Measurements from ENCODE around the gene SMYD2. TPM values are rescaled to one million over a fixed set of nuclear protein-coding genes. Genes with fewer than 3 reads are reported as not detected.

Gene SMYD2
- total RNA-seq, 1 experiment from 2014 or later, result 27.2 TPM

DNA sequence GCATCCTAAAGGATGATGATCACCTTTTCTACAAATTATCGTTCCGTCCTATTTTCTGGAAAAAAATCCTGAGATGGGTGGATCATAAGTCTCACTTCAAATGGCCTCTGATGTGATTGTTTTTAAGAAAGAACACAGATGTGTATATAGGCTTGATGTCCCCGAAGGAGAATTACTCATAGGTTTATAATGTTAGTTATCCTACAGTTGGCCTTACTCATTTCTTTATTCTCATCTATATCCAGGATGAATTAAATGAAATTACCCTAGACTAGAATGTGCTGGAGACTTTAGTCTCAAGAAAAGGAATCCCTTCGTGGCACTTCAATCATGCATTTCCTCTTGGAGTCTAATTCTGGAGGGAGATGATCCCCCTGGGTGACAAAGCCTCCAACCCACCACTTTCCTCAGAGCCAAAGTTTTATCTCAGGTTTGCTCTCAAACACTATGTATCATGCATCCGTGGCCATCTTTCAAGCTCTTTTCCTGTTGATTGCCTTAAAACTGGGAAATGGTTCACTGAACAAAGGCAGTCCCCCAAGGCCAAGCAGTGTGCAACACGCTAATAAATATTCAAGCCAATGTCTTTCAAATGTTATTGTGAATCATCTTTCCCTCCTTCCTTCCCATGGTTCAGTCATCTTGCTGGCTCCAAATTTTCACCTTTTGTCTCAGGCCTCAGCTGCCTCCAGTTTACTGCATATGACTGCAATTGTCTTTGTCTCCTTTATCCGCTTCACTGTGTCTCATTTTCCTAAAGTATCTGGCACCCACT lies 32.5 kb upstream of the SMYD2 start:
- no peaks in the 10 kb centered on the region for H3K79me2 ChIP-seq (ENCODE audit: insufficient read depth, low read length)
- H4K20me1 ChIP-seq (ENCODE audit: insufficient read depth), result no peaks in the 10 kb centered on the region
- intact Hi-C loops (cut with micrococcal nuclease), result no loop called here
- H3K27ac ChIP-seq (ENCODE audit: low read depth, low read length), result no peak overlapping the region
- ChIA-PET RAD21 (ENCODE audit: low non-redundant PET in 1 of 2, low total read pairs in 2 of 2, uncharacterized antibody in 2 of 2, unreplicated experiment in 2 of 2) (no interaction called here), POLR2A (no interaction called here), CTCF (no interaction called here)
- TF ChIP-seq RAD21 (IDR thresholded peaks at IDR 0.05; ENCODE audit: low read depth) (no peak), EGR1 (IDR thresholded peaks at IDR 0.05; ENCODE audit: low read depth) (no peak), ZNF274 (IDR thresholded peaks at IDR 0.05; ENCODE audit: low read depth, low read length) (no peak), SP1 (IDR thresholded peaks at IDR 0.05; ENCODE audit: low read depth) (no peak), FOSL1 (IDR thresholded peaks at IDR 0.05; ENCODE audit: low read depth) (no peak), ZFX (IDR thresholded peaks at IDR 0.05) (no peak)
- TF ChIP-seq, protein P1, sequence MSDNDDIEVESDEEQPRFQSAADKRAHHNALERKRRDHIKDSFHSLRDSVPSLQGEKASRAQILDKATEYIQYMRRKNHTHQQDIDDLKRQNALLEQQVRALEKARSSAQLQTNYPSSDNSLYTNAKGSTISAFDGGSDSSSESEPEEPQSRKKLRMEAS (IDR thresholded peaks at IDR 0.05), result no peak
- no peak overlapping the region for H2AFZ ChIP-seq (ENCODE audit: low read depth, low read length, poor library complexity, severe bottlenecking)
- no TSS peak for BruUV-seq (replicated peaks)
- no peaks in the 10 kb centered on the region for H3K9me3 ChIP-seq (ENCODE audit: control insufficient read depth in 1 of 2, insufficient read depth in 1 of 2, low read depth in 1 of 2, low read length in 2 of 2)
- H3K36me3 ChIP-seq (ENCODE audit: control insufficient read depth in 1 of 2, insufficient read depth in 2 of 2, low read length in 2 of 2), result no peaks in the 10 kb centered on the region
- no peak overlapping the region for H3K9ac ChIP-seq (ENCODE audit: low read length)
- H3K9me2 ChIP-seq (ENCODE audit: insufficient read depth), result no peaks in the 10 kb centered on the region
- no peaks in the 10 kb centered on the region; the same call in 1 of the 2 replicates for H3K27me3 ChIP-seq (ENCODE audit: insufficient read depth, low read length)
- H3K4me3 ChIP-seq (replicated peaks in 1 of 2; ENCODE audit: low read depth in 1 of 2, low read length in 2 of 2), result no peak overlapping the region
- H3K4me1 ChIP-seq (ENCODE audit: control insufficient read depth in 1 of 2, insufficient read depth in 2 of 2, low read length in 2 of 2), result no peaks in the 10 kb centered on the region
- H3K4me2 ChIP-seq (ENCODE audit: low read length), result no peak overlapping the region
- DNase-seq (ENCODE audit: low read depth, low spot score) (no peak), ATAC-seq (no peak)

DNA sequence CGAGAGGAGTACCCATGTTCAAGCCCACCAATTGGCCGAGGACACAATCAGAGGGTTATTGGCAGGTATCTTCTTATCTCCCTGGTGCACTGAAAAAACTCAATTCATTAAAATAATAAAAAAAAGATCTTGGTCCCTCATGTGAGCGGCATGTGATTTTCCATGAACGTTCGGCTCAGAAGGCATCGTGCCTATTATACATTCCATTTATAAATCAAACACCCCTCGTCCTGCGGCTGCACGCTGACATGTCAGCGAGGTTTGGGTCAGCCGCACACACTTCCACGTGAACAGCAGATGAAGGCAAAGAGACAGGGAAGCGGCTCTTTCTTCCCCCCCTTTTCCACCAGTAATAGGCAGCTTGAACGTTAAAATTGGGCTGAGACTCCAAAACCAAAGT lies 31.3 kb upstream of the SMYD2 start:
- DNase-seq (ENCODE audit: low read depth, low spot score) (no peak), ATAC-seq (no peak)
- ChIA-PET CTCF (no interaction called here), RAD21 (ENCODE audit: low non-redundant PET in 1 of 2, low total read pairs in 2 of 2, uncharacterized antibody in 2 of 2, unreplicated experiment in 2 of 2) (no interaction called here), POLR2A (no interaction called here)
- no TSS peak for BruUV-seq (replicated peaks)
- Histone ChIP-seq H3K27ac (ENCODE audit: low read depth, low read length) (no peak overlapping the region), H3K4me2 (ENCODE audit: low read length) (no peak overlapping the region), H3K9me3 (ENCODE audit: control insufficient read depth in 1 of 2, insufficient read depth in 1 of 2, low read depth in 1 of 2, low read length in 2 of 2) (no peaks in the 10 kb centered on the region), H3K4me1 (ENCODE audit: control insufficient read depth in 1 of 2, insufficient read depth in 2 of 2, low read length in 2 of 2) (no peaks in the 10 kb centered on the region), H3K27me3 (ENCODE audit: insufficient read depth, low read length) (no peaks in the 10 kb centered on the region; the same call in 1 of the 2 replicates), H3K79me2 (ENCODE audit: insufficient read depth, low read length) (no peaks in the 10 kb centered on the region), H4K20me1 (ENCODE audit: insufficient read depth) (no peaks in the 10 kb centered on the region), H2AFZ (ENCODE audit: low read depth, low read length, poor library complexity, severe bottlenecking) (no peak overlapping the region), H3K4me3 (replicated peaks in 1 of 2; ENCODE audit: low read depth in 1 of 2, low read length in 2 of 2) (no peak overlapping the region), H3K9ac (ENCODE audit: low read length) (no peak overlapping the region), H3K36me3 (ENCODE audit: control insufficient read depth in 1 of 2, insufficient read depth in 2 of 2, low read length in 2 of 2) (no peaks in the 10 kb centered on the region), H3K9me2 (ENCODE audit: insufficient read depth) (no peaks in the 10 kb centered on the region)
- intact Hi-C loops (cut with micrococcal nuclease), result no loop called here
- TF ChIP-seq, protein P2, sequence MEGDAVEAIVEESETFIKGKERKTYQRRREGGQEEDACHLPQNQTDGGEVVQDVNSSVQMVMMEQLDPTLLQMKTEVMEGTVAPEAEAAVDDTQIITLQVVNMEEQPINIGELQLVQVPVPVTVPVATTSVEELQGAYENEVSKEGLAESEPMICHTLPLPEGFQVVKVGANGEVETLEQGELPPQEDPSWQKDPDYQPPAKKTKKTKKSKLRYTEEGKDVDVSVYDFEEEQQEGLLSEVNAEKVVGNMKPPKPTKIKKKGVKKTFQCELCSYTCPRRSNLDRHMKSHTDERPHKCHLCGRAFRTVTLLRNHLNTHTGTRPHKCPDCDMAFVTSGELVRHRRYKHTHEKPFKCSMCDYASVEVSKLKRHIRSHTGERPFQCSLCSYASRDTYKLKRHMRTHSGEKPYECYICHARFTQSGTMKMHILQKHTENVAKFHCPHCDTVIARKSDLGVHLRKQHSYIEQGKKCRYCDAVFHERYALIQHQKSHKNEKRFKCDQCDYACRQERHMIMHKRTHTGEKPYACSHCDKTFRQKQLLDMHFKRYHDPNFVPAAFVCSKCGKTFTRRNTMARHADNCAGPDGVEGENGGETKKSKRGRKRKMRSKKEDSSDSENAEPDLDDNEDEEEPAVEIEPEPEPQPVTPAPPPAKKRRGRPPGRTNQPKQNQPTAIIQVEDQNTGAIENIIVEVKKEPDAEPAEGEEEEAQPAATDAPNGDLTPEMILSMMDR (IDR thresholded peaks at IDR 0.05 in 2 of 3, conservative IDR thresholded peaks at IDR 0.05 in 1 of 3; ENCODE audit: borderline replicate concordance in 1 of 3, insufficient read depth in 1 of 3, low read depth in 2 of 3, low read length in 2 of 3), result no peak
- no peak for TF ChIP-seq YY1 (IDR thresholded peaks at IDR 0.05; ENCODE audit: extremely low read depth, insufficient replicate concordance, low read depth, low read length)
- TF ChIP-seq ELF1 (IDR thresholded peaks at IDR 0.05; ENCODE audit: borderline replicate concordance, low read depth), result no peak
- TF ChIP-seq ZNF274 (IDR thresholded peaks at IDR 0.05; ENCODE audit: low read depth, low read length), result no peak
- no peak for TF ChIP-seq SRF (IDR thresholded peaks at IDR 0.05; ENCODE audit: low read depth)
- TF ChIP-seq EGR1 (IDR thresholded peaks at IDR 0.05; ENCODE audit: low read depth), result no peak
- no peak for TF ChIP-seq RAD21 (IDR thresholded peaks at IDR 0.05; ENCODE audit: low read depth)
- TF ChIP-seq, protein P3, sequence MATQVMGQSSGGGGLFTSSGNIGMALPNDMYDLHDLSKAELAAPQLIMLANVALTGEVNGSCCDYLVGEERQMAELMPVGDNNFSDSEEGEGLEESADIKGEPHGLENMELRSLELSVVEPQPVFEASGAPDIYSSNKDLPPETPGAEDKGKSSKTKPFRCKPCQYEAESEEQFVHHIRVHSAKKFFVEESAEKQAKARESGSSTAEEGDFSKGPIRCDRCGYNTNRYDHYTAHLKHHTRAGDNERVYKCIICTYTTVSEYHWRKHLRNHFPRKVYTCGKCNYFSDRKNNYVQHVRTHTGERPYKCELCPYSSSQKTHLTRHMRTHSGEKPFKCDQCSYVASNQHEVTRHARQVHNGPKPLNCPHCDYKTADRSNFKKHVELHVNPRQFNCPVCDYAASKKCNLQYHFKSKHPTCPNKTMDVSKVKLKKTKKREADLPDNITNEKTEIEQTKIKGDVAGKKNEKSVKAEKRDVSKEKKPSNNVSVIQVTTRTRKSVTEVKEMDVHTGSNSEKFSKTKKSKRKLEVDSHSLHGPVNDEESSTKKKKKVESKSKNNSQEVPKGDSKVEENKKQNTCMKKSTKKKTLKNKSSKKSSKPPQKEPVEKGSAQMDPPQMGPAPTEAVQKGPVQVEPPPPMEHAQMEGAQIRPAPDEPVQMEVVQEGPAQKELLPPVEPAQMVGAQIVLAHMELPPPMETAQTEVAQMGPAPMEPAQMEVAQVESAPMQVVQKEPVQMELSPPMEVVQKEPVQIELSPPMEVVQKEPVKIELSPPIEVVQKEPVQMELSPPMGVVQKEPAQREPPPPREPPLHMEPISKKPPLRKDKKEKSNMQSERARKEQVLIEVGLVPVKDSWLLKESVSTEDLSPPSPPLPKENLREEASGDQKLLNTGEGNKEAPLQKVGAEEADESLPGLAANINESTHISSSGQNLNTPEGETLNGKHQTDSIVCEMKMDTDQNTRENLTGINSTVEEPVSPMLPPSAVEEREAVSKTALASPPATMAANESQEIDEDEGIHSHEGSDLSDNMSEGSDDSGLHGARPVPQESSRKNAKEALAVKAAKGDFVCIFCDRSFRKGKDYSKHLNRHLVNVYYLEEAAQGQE (IDR thresholded peaks at IDR 0.05; ENCODE audit: low read depth), result no peak
- TF ChIP-seq JUND (IDR thresholded peaks at IDR 0.05), result no peak
- no peak for TF ChIP-seq EZH2phosphoT487 (IDR thresholded peaks at IDR 0.05; ENCODE audit: borderline replicate concordance)
- TF ChIP-seq EZH2 (IDR thresholded peaks at IDR 0.05), result no peak
- TF ChIP-seq, protein P1 (IDR thresholded peaks at IDR 0.05), result no peak
